ENCODE results near the gene BRME1.

BRME1 gene

GRCh38 chr19:13843104-13843921 lies 62.6 kb downstream of the BRME1 start:
- DNase-seq = no peak

- DNase-seq = no peak
These were observed 63.4 kb downstream of the BRME1 start for GRCh38 chr19:13842291-13843103.

GRCh38 chr19:13841962-13842290 lies 64.0 kb downstream of the BRME1 start:
- DNase-seq = no peak

- DNase-seq = no peak
These were observed 64.6 kb downstream of the BRME1 start for GRCh38 chr19:13841086-13841961.

- DNase-seq = no peak
These were observed 65.4 kb downstream of the BRME1 start for GRCh38 chr19:13840305-13841085.

GRCh38 chr19:13839938-13840304 lies 66.0 kb downstream of the BRME1 start:
- no peak for DNase-seq

- DNase-seq = no peak
These were observed 66.6 kb downstream of the BRME1 start for GRCh38 chr19:13839130-13839937.

- DNase-seq = no peak
These were observed 67.3 kb downstream of the BRME1 start for GRCh38 chr19:13838435-13839129.

- no peak for DNase-seq
These were observed 69.9 kb downstream of the BRME1 start for GRCh38 chr19:13835791-13836723.

- no peak for DNase-seq
These were observed 71.5 kb downstream of the BRME1 start for GRCh38 chr19:13834244-13835069.

GRCh38 chr19:13833330-13834243 lies 72.3 kb downstream of the BRME1 start:
- DNase-seq = peak; percentile 83 to 90
